Keratinocyte (primary cell): ENCODE results near the gene NAXE. TPM values are rescaled to one million over a fixed set of nuclear protein-coding genes. Genes with fewer than 3 reads are reported as not detected.

Experiments used
- DNase-seq: peaks from one replicate; pipeline ENCODE4 v3.0.0-alpha.2; 2011; ENCODE audit warnings: low read depth, missing footprints, low spot score
- FAIRE-seq: peaks from 2 replicates; lab custom pipeline; 2011; peaks lifted over from hg19 to GRCh38; lab: Jason Lieb, UNC
- H2AFZ ChIP-seq: 2 replicates; pipeline ENCODE4 v1.6.0; 2012; ENCODE audit warnings: low read length, control low read depth, inconsistent platforms; ENCODE audit not compliant: control insufficient read depth
- H3K27ac ChIP-seq: 2 replicates; pipeline ENCODE4 v1.5.1; 2011; ENCODE audit warnings: low read length; ENCODE audit not compliant: control insufficient read depth, insufficient read depth
- H3K27me3 ChIP-seq: 3 replicates; pipeline ENCODE4 v1.6.0; 2011; ENCODE audit warnings: low read length; ENCODE audit not compliant: control insufficient read depth, insufficient read depth; ENCODE audit errors: extremely low read depth
- H3K36me3 ChIP-seq, 2 experiments: 2 replicates in 1 of 2; 3 replicates in 1 of 2; pipeline ENCODE4 v1.5.1; 2011; ENCODE audit warnings: low read length in 2 of 2, mild to moderate bottlenecking in 1 of 2; ENCODE audit not compliant: control insufficient read depth in 2 of 2, insufficient read depth in 2 of 2; ENCODE audit errors: extremely low read depth in 1 of 2
- H3K4me1 ChIP-seq: 3 replicates; pipeline ENCODE4 v1.5.1; 2011; ENCODE audit warnings: low read length; ENCODE audit not compliant: control insufficient read depth, insufficient read depth; ENCODE audit errors: extremely low read depth
- H3K4me2 ChIP-seq: 3 replicates; pipeline ENCODE4 v1.6.0; 2011; ENCODE audit warnings: low read depth, low read length; ENCODE audit not compliant: control insufficient read depth, insufficient read depth; ENCODE audit errors: extremely low read depth
- H3K4me3 ChIP-seq, 3 experiments: fragments of 200-600 bp in 1 of 3; sonication (generic) in 1 of 3; 2 replicates in 2 of 3; 3 replicates in 1 of 3; pipeline ENCODE4 v1.5.1; 2011 to 2016; ENCODE audit warnings: low read length in 3 of 3, mild to moderate bottlenecking in 3 of 3, control low read depth in 2 of 3, inconsistent platforms in 1 of 3, low read depth in 1 of 3, mixed read lengths in 1 of 3, mixed run types in 1 of 3, moderate library complexity in 1 of 3; ENCODE audit not compliant: control insufficient read depth in 2 of 3, insufficient read depth in 2 of 3; ENCODE audit errors: extremely low read depth in 1 of 3
- H3K79me2 ChIP-seq: 2 replicates; pipeline ENCODE4 v1.6.0; 2012; ENCODE audit warnings: low read length; ENCODE audit not compliant: control insufficient read depth, insufficient read depth
- H3K9ac ChIP-seq: 3 replicates; pipeline ENCODE4 v1.6.0; 2011; ENCODE audit warnings: low read length; ENCODE audit not compliant: control insufficient read depth, insufficient read depth; ENCODE audit errors: extremely low read depth
- H3K9me1 ChIP-seq: 3 replicates; pipeline ENCODE4 v1.6.0; 2011; ENCODE audit warnings: low read length; ENCODE audit not compliant: control insufficient read depth, insufficient read depth; ENCODE audit errors: extremely low read depth
- H3K9me3 ChIP-seq: 2 replicates; pipeline ENCODE4 v1.5.1; 2012; ENCODE audit warnings: low read depth, low read length; ENCODE audit not compliant: control insufficient read depth
- H4K20me1 ChIP-seq: 3 replicates; pipeline ENCODE4 v1.6.0; 2011; ENCODE audit warnings: low read length; ENCODE audit not compliant: control insufficient read depth, insufficient read depth; ENCODE audit errors: extremely low read depth
- EZH2 ChIP-seq: IDR thresholded peaks from one replicate; pipeline ENCODE4 v1.6.1; 2012; ENCODE audit warnings: inconsistent platforms, mild to moderate bottlenecking, low read length, moderate library complexity
- dilution Hi-C: fragments of 300-500 bp; cut with MboI; formaldehyde crosslinking; loops from one replicate; pipeline ENCODE4 v1.7.0; 2020; ENCODE audit warnings: low sequenced_read_pairs; ENCODE audit not compliant: extremely low pct_ligation_motif_present
- polyA plus RNA-seq, 5 experiments: library from polyadenylated mRNA; depleted of rRNA in 3 of 5; stranded (reverse) in 3 of 5; stranded (forward) in 1 of 5; unstranded in 1 of 5; fragments of >200 nt; gene quantifications; 1 replicate in 1 of 5; 2 replicates in 3 of 5; 3 replicates in 1 of 5; pipeline versions ENCODE4 v1.2.1 to v1.2.3, GENCODE V29; 2011 to 2012; ENCODE audit warnings: missing spikeins in 2 of 5, low read depth in 1 of 5, low replicate concordance in 1 of 5
- TF ChIP-seq, protein P1 (sequence below), 3 experiments: IDR thresholded peaks in 1 of 3; conservative IDR thresholded peaks in 1 of 3; optimal IDR thresholded peaks in 1 of 3; 2 replicates in 2 of 3; 3 replicates in 1 of 3; pipeline versions ENCODE3 to v1.5.1; 2011; ENCODE audit warnings: low read length in 3 of 3, mild to moderate bottlenecking in 3 of 3, moderate library complexity in 2 of 3, control low read depth in 1 of 3, inconsistent platforms in 1 of 3; ENCODE audit not compliant: insufficient read depth in 2 of 3; ENCODE audit errors: extremely low read depth in 1 of 3

Gene NAXE
- polyA plus RNA-seq, 1 donor (not counting 4 experiments of a cell fraction or from before 2014, with no cell fraction given): 74.7 TPM

DNA sequence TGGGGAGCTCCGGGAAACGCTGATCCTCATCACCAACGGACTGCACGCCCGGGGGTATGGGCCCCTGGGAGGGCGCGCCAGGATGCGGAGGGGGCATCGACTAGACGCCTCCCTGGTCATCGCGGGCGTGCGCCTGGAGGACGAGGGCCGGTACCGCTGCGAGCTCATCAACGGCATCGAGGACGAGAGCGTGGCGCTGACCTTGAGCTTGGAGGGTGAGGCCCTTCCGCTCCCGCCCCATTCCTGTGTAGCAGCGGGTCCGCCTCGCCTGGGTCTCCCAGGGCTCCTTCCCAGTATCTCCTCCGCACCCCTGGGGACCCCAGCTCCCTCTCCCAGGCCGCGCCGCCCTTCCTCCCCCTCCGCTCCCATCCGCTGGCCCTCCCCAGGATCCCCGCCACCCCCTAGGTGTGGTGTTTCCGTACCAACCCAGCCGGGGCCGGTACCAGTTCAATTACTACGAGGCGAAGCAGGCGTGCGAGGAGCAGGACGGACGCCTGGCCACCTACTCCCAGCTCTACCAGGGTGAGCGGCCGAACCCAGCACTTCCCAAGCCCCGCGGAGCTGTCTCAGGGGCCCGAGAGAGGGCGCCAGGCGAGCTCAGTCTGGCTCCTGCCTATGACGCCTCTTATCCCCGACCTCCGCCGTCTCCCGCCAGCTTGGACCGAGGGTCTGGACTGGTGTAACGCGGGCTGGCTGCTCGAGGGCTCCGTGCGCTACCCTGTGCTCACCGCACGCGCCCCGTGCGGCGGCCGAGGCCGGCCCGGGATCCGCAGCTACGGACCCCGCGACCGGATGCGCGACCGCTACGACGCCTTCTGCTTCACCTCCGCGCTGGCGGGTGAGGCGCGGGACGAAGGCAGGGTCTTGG, 32.6 kb downstream of the NAXE start:
- Histone ChIP-seq H4K20me1 (no peaks in the 10 kb centered on the region), H3K4me1 (no peaks in the 10 kb centered on the region), H3K9ac (no peak overlapping the region), H3K36me3 (no peaks in the 10 kb centered on the region), H3K4me2 (peak overlapping the region; percentile 66), H3K27me3 (peaks cover 44% of the 10 kb centered on the region), H3K4me3 (peak overlapping the region in 2 of 3 experiments; percentile 20 to 35), H3K27ac (no peak overlapping the region), H2AFZ (peak overlapping the region; percentile 68), H3K9me1 (no peaks in the 10 kb centered on the region), H3K79me2 (no peaks in the 10 kb centered on the region), H3K9me3 (no peaks in the 10 kb centered on the region)
- FAIRE-seq (no peak), DNase-seq (no peak)
- TF ChIP-seq, protein P1, sequence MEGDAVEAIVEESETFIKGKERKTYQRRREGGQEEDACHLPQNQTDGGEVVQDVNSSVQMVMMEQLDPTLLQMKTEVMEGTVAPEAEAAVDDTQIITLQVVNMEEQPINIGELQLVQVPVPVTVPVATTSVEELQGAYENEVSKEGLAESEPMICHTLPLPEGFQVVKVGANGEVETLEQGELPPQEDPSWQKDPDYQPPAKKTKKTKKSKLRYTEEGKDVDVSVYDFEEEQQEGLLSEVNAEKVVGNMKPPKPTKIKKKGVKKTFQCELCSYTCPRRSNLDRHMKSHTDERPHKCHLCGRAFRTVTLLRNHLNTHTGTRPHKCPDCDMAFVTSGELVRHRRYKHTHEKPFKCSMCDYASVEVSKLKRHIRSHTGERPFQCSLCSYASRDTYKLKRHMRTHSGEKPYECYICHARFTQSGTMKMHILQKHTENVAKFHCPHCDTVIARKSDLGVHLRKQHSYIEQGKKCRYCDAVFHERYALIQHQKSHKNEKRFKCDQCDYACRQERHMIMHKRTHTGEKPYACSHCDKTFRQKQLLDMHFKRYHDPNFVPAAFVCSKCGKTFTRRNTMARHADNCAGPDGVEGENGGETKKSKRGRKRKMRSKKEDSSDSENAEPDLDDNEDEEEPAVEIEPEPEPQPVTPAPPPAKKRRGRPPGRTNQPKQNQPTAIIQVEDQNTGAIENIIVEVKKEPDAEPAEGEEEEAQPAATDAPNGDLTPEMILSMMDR (optimal IDR thresholded peaks at IDR 0.05 in 1 of 3, IDR thresholded peaks at IDR 0.05 in 1 of 3, conservative IDR thresholded peaks at IDR 0.05 in 1 of 3; ENCODE audit: extremely low read depth in 1 of 3, insufficient read depth in 2 of 3, low read length in 3 of 3): peak in 2 of 3 experiments; percentile 50 to 62
- TF ChIP-seq EZH2: peak; percentile 85
- dilution Hi-C loops: no loop called here

DNA sequence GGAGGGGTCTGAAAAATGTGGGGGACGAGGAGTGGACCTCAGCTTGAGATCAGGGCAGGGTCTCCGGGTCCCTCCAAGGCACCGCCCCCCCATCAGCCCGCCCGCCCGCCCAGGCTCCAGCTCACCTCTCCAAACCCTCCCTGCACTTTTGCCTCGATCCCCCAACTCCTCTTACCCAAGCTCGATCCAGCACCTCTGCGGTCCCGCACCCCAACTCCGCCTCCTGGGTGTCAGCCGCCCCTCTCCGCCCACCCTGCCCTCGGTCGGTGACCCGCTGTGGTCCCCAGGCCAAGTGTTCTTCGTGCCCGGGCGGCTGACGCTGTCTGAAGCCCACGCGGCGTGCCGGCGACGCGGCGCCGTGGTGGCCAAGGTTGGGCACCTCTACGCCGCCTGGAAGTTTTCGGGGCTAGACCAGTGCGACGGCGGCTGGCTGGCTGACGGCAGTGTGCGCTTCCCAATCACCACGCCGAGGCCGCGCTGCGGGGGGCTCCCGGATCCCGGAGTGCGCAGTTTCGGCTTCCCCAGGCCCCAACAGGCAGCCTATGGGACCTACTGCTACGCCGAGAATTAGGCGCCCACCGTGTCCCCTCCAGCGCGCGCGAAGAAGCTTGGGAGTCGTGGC, 33.3 kb downstream of the NAXE start:
- Histone ChIP-seq H3K4me3 (no peak overlapping the region), H3K27ac (no peak overlapping the region), H3K27me3 (peaks cover 36% of the 10 kb centered on the region), H3K9me1 (no peaks in the 10 kb centered on the region), H3K4me1 (no peaks in the 10 kb centered on the region), H3K4me2 (peak overlapping the region; percentile 66), H3K36me3 (no peaks in the 10 kb centered on the region), H3K79me2 (no peaks in the 10 kb centered on the region), H2AFZ (no peak overlapping the region), H3K9ac (no peak overlapping the region), H4K20me1 (no peaks in the 10 kb centered on the region), H3K9me3 (no peaks in the 10 kb centered on the region)
- DNase-seq: no peak
- dilution Hi-C loops: no loop called here
- TF ChIP-seq EZH2: peak; percentile 46
- TF ChIP-seq, protein P1 (optimal IDR thresholded peaks at IDR 0.05 in 1 of 3, IDR thresholded peaks at IDR 0.05 in 1 of 3, conservative IDR thresholded peaks at IDR 0.05 in 1 of 3; ENCODE audit: extremely low read depth in 1 of 3, insufficient read depth in 2 of 3, low read length in 3 of 3): no peak
- no peak for FAIRE-seq
